HCT116 (cell line): ENCODE results near the gene WFDC6. TPM values are rescaled to one million over a fixed set of nuclear protein-coding genes. Genes with fewer than 3 reads are reported as not detected.

ENCODE experiments used
- ATAC-seq: fragments of 200-7000 bp; cut with Tn5 transposase; 2 replicates; pipeline ENCODE4 v1.9.1; 2020; ENCODE audit warnings: mild to moderate bottlenecking, moderate library complexity
- BruUV-seq: library from RNA; stranded (reverse); fragments of 400-500 nt; replicated peaks from 2 replicates; lab custom pipeline; 2021; lab: Mats Ljungman, UMichigan
- CTCF ChIA-PET: fragments of 300-600 bp; sonication (Branson Sonifier 250); formaldehyde crosslinking; loops from one replicate; lab custom pipeline; 2021; ENCODE audit warnings: antibody characterized with exemption; lab: Charles Lee
- POLR2A ChIA-PET: fragments of 300-600, 350-600 bp; sonication (Branson Sonifier 250); formaldehyde crosslinking; loops from one replicate; lab custom pipeline; 2021; ENCODE audit warnings: antibody characterized with exemption; lab: Charles Lee
- RAD21 ChIA-PET, 2 experiments: fragments of 300-600 bp; sonication (Branson Sonifier 250); formaldehyde crosslinking; loops; one replicate each; lab custom pipeline; 2023; ENCODE audit warnings: low total read pairs in 2 of 2; ENCODE audit not compliant: uncharacterized antibody in 2 of 2, unreplicated experiment in 2 of 2, low non-redundant PET in 1 of 2; lab: Charles Lee
- DNase-seq: peaks from one replicate; pipeline ENCODE4 v3.0.0-alpha.2; 2010; ENCODE audit warnings: low read depth, low spot score
- H2AFZ ChIP-seq: fragments of 200-600 bp; shearing (Covaris generic), sonication (generic); 2 replicates; pipeline ENCODE4 v1.6.1; 2017; ENCODE audit warnings: low read depth, mixed run types, mixed read lengths, antibody characterized with exemption, low read length; ENCODE audit not compliant: poor library complexity, severe bottlenecking
- H3K27ac ChIP-seq: 2 replicates; pipeline ENCODE4 v1.5.1; 2012; ENCODE audit warnings: low read depth, low read length
- H3K27me3 ChIP-seq: fragments of 200-600 bp; sonication (generic); 2 replicates; pipeline ENCODE4 v1.6.1; 2016; ENCODE audit warnings: mixed run types, low read length, mixed read lengths; ENCODE audit not compliant: insufficient read depth
- H3K36me3 ChIP-seq, 2 experiments: fragments of 200-500 bp in 1 of 2; fragments of 200-600 bp in 1 of 2; sonication (Bioruptor generic) in 1 of 2; sonication (generic) in 1 of 2; 2 replicates each; pipeline versions ENCODE4 v1.5.1 to v1.6.1; 2014 to 2016; ENCODE audit warnings: low read length in 2 of 2, inconsistent platforms in 1 of 2, mixed read lengths in 1 of 2, mixed run types in 1 of 2; ENCODE audit not compliant: insufficient read depth in 2 of 2, control insufficient read depth in 1 of 2
- H3K4me1 ChIP-seq, 2 experiments: fragments of 200-600 bp in 1 of 2; sonication (generic) in 1 of 2; 2 replicates each; pipeline versions ENCODE4 v1.5.1 to v1.6.1; 2012 to 2017; ENCODE audit warnings: low read length in 2 of 2, inconsistent platforms in 1 of 2, mild to moderate bottlenecking in 1 of 2, mixed read lengths in 1 of 2, mixed run types in 1 of 2, moderate library complexity in 1 of 2; ENCODE audit not compliant: insufficient read depth in 2 of 2, control insufficient read depth in 1 of 2
- H3K4me2 ChIP-seq: fragments of 200-600 bp; sonication (generic); 2 replicates; pipeline ENCODE4 v1.6.1; 2017; ENCODE audit warnings: mixed run types, low read length, mixed read lengths
- H3K4me3 ChIP-seq, 2 experiments: fragments of 200-600 bp in 1 of 2; sonication (generic) in 1 of 2; replicated peaks in 1 of 2; 2 replicates each; pipeline ENCODE4 v1.5.1; 2011 to 2016; ENCODE audit warnings: low read length in 2 of 2, control low read depth in 1 of 2, low read depth in 1 of 2, mild to moderate bottlenecking in 1 of 2, mixed read lengths in 1 of 2, mixed run types in 1 of 2
- H3K79me2 ChIP-seq: fragments of 200-600 bp; sonication (generic); 2 replicates; pipeline ENCODE4 v1.6.1; 2017; ENCODE audit warnings: mild to moderate bottlenecking, mixed run types, low read length, moderate library complexity, mixed read lengths; ENCODE audit not compliant: insufficient read depth
- H3K9ac ChIP-seq: fragments of 200-600 bp; sonication (generic); 2 replicates; pipeline ENCODE4 v1.6.1; 2016; ENCODE audit warnings: low read length, mixed read lengths
- H3K9me2 ChIP-seq: fragments of 200-600 bp; sonication (generic), shearing (Covaris generic); 2 replicates; pipeline ENCODE4 v1.6.1; 2017; ENCODE audit warnings: mixed run types, mild to moderate bottlenecking, moderate library complexity; ENCODE audit not compliant: insufficient read depth
- H3K9me3 ChIP-seq, 2 experiments: fragments of 200-500 bp in 1 of 2; fragments of 200-600 bp in 1 of 2; sonication (Bioruptor generic) in 1 of 2; sonication (generic) in 1 of 2; 2 replicates each; pipeline ENCODE4 v1.6.1; 2014 to 2017; ENCODE audit warnings: low read length in 2 of 2, mixed read lengths in 2 of 2, inconsistent platforms in 1 of 2, low read depth in 1 of 2, mild to moderate bottlenecking in 1 of 2, mixed run types in 1 of 2, moderate library complexity in 1 of 2; ENCODE audit not compliant: control insufficient read depth in 1 of 2, insufficient read depth in 1 of 2
- H4K20me1 ChIP-seq: fragments of 200-600 bp; sonication (generic), shearing (Covaris generic); 2 replicates; pipeline ENCODE4 v1.6.1; 2017; ENCODE audit warnings: mixed run types, mild to moderate bottlenecking, moderate library complexity; ENCODE audit not compliant: insufficient read depth
- CBX3 ChIP-seq: IDR thresholded peaks from 2 replicates; pipeline ENCODE4 v1.6.1; 2012; ENCODE audit warnings: low read depth
- ELF1 ChIP-seq: IDR thresholded peaks from 2 replicates; pipeline ENCODE4 v1.6.1; 2012; ENCODE audit warnings: low read depth, borderline replicate concordance
- POLR2AphosphoS5 ChIP-seq: IDR thresholded peaks from 2 replicates; pipeline ENCODE4 v1.6.1; 2011; ENCODE audit warnings: mild to moderate bottlenecking, low read depth, low read length, moderate library complexity
- RAD21 ChIP-seq: IDR thresholded peaks from 2 replicates; pipeline ENCODE4 v1.6.1; 2012; ENCODE audit warnings: low read depth, mild to moderate bottlenecking
- SIN3A ChIP-seq: IDR thresholded peaks from 2 replicates; pipeline ENCODE4 v1.6.1; 2012; ENCODE audit warnings: low read depth
- ZNF274 ChIP-seq: fragments of 200-500 bp; sonication (Bioruptor generic); IDR thresholded peaks from 2 replicates; pipeline ENCODE4 v1.6.1; 2014; ENCODE audit warnings: mild to moderate bottlenecking, low read depth, low read length, inconsistent platforms
- intact Hi-C: fragments of 100-400 bp; cut with micrococcal nuclease; formaldehyde crosslinking; loops from 2 replicates; pipeline ENCODE4 v1.10.0; 2022
- total RNA-seq: library from RNA; stranded (reverse); gene quantifications from one replicate; pipeline ENCODE4 v1.2.1, GENCODE V29; 2021; ENCODE audit not compliant: unreplicated experiment
- TF ChIP-seq, protein P1 (sequence below): IDR thresholded peaks from 2 replicates; pipeline ENCODE4 v1.6.1; 2011; ENCODE audit warnings: mild to moderate bottlenecking, low read length, moderate library complexity; ENCODE audit not compliant: insufficient replicate concordance; ENCODE audit errors: extremely low read depth
- TF ChIP-seq, protein P2 (sequence below), 3 experiments: fragments of 200-600 bp in 1 of 3; sonication (generic) in 1 of 3; IDR thresholded peaks in 2 of 3; conservative IDR thresholded peaks in 1 of 3; 2 replicates each; pipeline ENCODE4 v1.5.1; 2012 to 2017; ENCODE audit warnings: low read depth in 2 of 3, low read length in 2 of 3, antibody characterized with exemption in 1 of 3, borderline replicate concordance in 1 of 3, control low read depth in 1 of 3, mild to moderate bottlenecking in 1 of 3, mixed read lengths in 1 of 3, mixed run types in 1 of 3, moderate library complexity in 1 of 3; ENCODE audit not compliant: insufficient read depth in 1 of 3

WFDC6 gene
- total RNA-seq, 1 experiment from 2014 or later, result not detected

DNA sequence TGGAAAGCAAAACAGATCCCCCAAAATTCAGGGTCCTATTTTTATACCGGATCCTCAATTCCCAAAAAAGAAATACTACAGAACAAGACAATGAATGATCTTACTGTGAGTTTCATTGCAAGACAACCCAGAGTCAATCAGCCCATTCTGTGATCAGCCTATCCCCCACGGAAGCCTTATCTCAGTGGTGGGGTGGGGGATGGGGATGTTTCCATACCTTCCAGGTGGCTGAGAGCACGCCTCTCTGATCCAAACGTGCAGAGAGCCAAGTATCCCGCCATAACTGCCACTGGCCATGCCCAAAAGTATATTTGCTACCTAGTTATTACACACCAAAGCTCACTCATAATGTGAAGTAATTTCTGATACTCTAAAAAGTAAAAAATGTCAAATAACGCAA lies 54.6 kb downstream of the WFDC6 start:
- Histone ChIP-seq H3K9me2 (no peaks in the 10 kb centered on the region), H3K27me3 (no peaks in the 10 kb centered on the region), H4K20me1 (no peaks in the 10 kb centered on the region), H3K9ac (no peak overlapping the region), H3K9me3 (no peaks in the 10 kb centered on the region), H3K79me2 (no peaks in the 10 kb centered on the region), H3K27ac (no peak overlapping the region), H3K4me3 (no peak overlapping the region), H3K4me1 (peaks cover 0 to 12% of the 10 kb centered on the region in 2 experiments; a peak in 2 of 4 replicates), H2AFZ (no peak overlapping the region), H3K4me2 (no peak overlapping the region), H3K36me3 (no peaks in the 10 kb centered on the region)
- no peak for TF ChIP-seq CBX3
- no peak for TF ChIP-seq ZNF274
- TF ChIP-seq POLR2AphosphoS5, result no peak
- no peak for TF ChIP-seq SIN3A
- no peak for TF ChIP-seq ELF1
- TF ChIP-seq, protein P1, sequence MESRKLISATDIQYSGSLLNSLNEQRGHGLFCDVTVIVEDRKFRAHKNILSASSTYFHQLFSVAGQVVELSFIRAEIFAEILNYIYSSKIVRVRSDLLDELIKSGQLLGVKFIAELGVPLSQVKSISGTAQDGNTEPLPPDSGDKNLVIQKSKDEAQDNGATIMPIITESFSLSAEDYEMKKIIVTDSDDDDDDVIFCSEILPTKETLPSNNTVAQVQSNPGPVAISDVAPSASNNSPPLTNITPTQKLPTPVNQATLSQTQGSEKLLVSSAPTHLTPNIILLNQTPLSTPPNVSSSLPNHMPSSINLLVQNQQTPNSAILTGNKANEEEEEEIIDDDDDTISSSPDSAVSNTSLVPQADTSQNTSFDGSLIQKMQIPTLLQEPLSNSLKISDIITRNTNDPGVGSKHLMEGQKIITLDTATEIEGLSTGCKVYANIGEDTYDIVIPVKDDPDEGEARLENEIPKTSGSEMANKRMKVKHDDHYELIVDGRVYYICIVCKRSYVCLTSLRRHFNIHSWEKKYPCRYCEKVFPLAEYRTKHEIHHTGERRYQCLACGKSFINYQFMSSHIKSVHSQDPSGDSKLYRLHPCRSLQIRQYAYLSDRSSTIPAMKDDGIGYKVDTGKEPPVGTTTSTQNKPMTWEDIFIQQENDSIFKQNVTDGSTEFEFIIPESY, result no peak
- TF ChIP-seq, protein P2, sequence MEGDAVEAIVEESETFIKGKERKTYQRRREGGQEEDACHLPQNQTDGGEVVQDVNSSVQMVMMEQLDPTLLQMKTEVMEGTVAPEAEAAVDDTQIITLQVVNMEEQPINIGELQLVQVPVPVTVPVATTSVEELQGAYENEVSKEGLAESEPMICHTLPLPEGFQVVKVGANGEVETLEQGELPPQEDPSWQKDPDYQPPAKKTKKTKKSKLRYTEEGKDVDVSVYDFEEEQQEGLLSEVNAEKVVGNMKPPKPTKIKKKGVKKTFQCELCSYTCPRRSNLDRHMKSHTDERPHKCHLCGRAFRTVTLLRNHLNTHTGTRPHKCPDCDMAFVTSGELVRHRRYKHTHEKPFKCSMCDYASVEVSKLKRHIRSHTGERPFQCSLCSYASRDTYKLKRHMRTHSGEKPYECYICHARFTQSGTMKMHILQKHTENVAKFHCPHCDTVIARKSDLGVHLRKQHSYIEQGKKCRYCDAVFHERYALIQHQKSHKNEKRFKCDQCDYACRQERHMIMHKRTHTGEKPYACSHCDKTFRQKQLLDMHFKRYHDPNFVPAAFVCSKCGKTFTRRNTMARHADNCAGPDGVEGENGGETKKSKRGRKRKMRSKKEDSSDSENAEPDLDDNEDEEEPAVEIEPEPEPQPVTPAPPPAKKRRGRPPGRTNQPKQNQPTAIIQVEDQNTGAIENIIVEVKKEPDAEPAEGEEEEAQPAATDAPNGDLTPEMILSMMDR (IDR thresholded peaks at IDR 0.05 in 2 of 3, conservative IDR thresholded peaks at IDR 0.05 in 1 of 3; ENCODE audit: borderline replicate concordance in 1 of 3, insufficient read depth in 1 of 3, low read depth in 2 of 3, low read length in 2 of 3), result no peak
- TF ChIP-seq RAD21, result no peak
- BruUV-seq, result no TSS peak
- ChIA-PET RAD21 (no interaction called here), CTCF (interaction anchor here (1.3 kb wide), 1 partner anchor 389 kb away, joined by 4 read pairs; no protein-coding TSS in a partner anchor), POLR2A (no interaction called here)
- intact Hi-C loops, result no loop called here
- DNase-seq (no peak), ATAC-seq (no peak)

Other genes starting within 250 kb of the WFDC6 start
- not detected for gene RBPJL, start 232.6 kb downstream of the WFDC6 start, total RNA-seq
- gene MATN4, start 231.2 kb downstream of the WFDC6 start, total RNA-seq, result 0.64 TPM
- 100 TPM for gene SDC4, start 191.1 kb downstream of the WFDC6 start, total RNA-seq
- gene SYS1, start 176.3 kb downstream of the WFDC6 start, total RNA-seq, result 20.5 TPM
- 0.76 TPM for gene TP53TG5, start 161.2 kb downstream of the WFDC6 start, total RNA-seq
- 44.2 TPM for gene DBNDD2, start 131.2 kb downstream of the WFDC6 start, total RNA-seq
- gene PIGT, start 123.3 kb downstream of the WFDC6 start, total RNA-seq, result 71.4 TPM
- 1.1 TPM for gene WFDC2, start 69.7 kb downstream of the WFDC6 start, total RNA-seq
- not detected for gene SPINT3, start 23.9 kb downstream of the WFDC6 start, total RNA-seq
- not detected for gene EPPIN, start 7.9 kb upstream of the WFDC6 start, total RNA-seq
- gene WFDC8, start 39.8 kb upstream of the WFDC6 start, total RNA-seq, result not detected
- gene WFDC10A, start 90.3 kb upstream of the WFDC6 start, total RNA-seq, result 0.47 TPM
- gene WFDC9, start 91.8 kb upstream of the WFDC6 start, total RNA-seq, result not detected
- not detected for gene WFDC11, start 130.8 kb upstream of the WFDC6 start, total RNA-seq
- gene WFDC13, start 162.6 kb upstream of the WFDC6 start, total RNA-seq, result not detected
- not detected for gene WFDC10B, start 165.5 kb upstream of the WFDC6 start, total RNA-seq
- gene SPINT4, start 182.9 kb upstream of the WFDC6 start, total RNA-seq, result not detected